NCI-H1092 treated with DMSO at 0.1 percent for 48 hours (cell line): ENCODE results near the gene BRMS1L.
"Not testable (repeated sequence)": the region's sequence is repeated elsewhere in the genome, so short reads cannot be mapped to it uniquely, and the experiment has no call there.

Source experiments
- DNase-seq: peaks from one replicate; lab custom pipeline; 2025; lab: John Stamatoyannopoulos, UW

Gene BRMS1L, protein sequence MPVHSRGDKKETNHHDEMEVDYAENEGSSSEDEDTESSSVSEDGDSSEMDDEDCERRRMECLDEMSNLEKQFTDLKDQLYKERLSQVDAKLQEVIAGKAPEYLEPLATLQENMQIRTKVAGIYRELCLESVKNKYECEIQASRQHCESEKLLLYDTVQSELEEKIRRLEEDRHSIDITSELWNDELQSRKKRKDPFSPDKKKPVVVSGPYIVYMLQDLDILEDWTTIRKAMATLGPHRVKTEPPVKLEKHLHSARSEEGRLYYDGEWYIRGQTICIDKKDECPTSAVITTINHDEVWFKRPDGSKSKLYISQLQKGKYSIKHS

DNA sequence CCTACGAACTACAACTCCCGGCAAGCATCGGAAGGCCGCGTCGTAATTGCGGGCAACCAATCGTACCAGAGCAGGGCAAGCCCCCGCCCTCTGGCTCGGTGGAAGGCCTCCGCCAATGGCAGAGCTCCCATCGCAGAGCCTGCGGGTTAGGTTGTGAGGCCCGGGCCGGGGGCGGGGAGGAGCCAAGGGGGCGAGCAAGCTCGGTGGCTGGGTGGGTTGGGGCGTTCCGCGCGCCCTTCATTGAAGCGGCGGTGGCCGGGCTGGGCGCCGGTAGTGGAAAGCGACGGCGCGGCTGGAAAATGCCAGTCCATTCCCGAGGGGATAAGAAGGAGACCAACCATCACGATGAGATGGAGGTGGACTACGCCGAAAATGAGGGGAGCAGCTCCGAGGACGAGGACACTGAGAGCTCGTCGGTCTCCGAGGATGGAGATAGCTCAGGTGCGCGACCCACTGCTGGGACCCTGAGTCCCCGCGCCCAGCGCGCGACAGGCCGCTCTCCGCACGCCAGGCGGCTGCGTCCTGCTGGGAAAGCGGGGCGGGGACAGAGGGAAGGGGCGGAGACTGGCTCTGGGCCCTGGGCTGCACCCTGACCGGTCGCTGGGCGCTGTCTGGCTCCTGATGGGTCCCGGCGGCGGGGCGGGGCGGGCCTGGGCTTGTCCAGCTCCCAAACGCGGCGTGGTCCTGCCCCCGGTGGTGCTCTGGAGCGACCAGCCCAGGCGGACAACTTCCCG, at the start of gene BRMS1L:
BRMS1L (plus strand) TSS at position 121 of the 734 bp plus-strand sequence; CDS start at position 300, 179 bp downstream.
- DNase-seq, result peak; percentile 100

DNA sequence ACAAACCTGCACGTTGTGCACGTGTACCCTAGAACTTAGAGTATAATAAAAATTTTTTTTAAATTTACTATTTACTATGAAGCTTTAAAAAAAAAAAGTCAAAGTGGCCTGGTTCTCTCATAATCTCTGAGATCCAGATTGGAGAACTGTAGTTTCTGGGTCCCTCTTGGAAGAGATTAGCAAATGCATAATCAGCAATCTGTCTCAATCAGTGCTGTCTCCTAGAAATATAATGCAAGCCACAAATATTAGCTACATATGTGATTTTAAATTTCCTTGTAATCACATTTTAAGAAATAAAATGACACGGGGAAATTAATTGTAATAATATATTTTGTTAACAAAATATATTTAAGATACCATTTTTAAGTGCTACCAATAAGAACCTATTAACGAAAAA, 49.3 kb upstream of the BRMS1L start:
- no peak for DNase-seq

DNA sequence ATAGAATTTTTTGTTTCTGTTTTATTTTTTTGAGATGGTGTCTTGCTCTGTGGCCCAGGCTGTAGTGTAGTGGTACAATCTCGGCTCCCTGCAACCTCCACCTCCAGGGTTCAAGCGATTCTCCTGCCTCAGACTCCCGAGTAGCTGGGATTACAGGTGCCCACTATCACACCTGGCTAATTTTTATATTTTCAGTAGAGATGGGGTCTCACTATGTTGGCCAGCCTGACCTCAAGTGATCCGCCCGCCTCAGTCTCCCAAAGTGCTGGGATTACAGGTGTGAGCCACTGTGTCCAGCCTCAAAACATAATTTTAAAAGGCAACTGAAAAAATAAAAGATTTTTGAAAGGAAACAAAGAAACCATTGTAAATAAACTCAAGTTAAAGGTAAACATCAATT, 48.6 kb upstream of the BRMS1L start:
- not testable (repeated sequence) for DNase-seq

DNA sequence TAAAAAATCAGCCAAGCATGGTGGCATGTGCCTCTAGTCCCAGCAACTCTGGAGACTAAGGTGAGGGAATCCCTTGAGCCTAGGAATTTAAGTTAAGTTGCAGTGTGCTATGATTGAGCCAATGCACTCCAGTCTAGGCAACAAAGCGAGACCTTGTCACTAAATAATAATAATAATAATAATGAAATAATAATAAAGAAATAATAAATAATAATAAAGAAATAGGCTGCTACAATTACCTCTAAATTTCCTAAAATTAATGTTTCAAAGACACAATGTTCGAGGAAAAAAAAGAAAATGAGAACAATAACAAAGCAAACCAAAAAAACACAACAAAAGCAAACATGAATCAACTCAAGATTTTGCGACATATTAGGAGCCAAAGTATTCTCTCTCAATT, 46.8 kb upstream of the BRMS1L start:
- DNase-seq, result no peak

DNA sequence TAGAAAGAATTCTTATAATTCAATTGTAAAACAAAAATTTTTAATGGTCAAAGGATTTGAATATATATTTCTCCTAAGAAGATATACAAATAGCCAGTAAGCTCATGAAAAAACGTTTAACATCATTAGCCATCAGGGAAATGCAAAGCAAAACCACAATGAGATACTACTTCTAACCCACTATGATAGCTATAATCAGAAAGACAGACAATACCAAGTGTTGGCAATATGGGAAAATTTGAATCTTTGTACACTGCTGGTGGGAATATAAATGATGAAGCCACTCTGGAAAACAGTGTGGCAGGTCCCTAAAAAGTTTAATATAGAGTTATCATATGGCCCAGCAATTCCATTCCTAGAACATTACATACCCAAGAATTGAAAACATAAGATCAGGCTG, 42.4 kb upstream of the BRMS1L start:
- no peak for DNase-seq

DNA sequence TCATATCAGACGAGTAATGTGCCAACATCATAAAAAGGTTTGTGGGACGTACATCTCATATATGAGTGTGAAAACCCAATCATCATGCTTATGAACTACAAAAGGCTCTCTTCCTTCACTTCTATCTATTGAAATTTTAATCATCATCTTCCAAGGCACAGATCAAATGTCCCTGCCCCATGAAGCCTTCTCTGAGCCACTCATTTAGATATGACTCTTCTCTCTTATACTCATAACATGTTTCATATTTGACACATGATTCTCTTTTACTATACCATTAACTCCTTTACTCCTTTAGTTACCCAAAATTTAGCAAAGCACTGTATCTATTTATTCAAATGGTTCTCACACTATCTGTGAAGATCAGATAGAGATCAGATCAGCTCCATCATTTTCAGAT, 39.3 kb upstream of the BRMS1L start:
- DNase-seq, result no peak

DNA sequence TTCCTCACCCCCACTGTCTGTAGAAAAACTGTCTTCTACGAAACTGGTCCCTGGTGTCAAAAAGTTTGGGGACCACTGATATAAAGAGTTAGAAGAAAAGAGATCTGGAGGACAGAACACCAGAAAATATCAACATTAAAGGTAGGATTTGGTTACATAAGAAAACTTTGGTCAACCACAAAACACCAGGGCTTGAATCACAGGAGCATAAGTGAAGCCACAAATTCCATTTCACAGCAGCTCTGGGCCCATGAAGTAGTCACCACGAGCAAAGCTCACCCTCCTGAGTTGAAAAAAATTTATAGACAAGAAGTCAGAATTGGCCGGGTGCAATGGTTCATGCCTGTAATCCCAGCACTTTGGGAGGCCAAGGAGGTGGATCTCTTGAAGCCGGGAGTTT, 36.5 kb upstream of the BRMS1L start:
- no peak for DNase-seq

DNA sequence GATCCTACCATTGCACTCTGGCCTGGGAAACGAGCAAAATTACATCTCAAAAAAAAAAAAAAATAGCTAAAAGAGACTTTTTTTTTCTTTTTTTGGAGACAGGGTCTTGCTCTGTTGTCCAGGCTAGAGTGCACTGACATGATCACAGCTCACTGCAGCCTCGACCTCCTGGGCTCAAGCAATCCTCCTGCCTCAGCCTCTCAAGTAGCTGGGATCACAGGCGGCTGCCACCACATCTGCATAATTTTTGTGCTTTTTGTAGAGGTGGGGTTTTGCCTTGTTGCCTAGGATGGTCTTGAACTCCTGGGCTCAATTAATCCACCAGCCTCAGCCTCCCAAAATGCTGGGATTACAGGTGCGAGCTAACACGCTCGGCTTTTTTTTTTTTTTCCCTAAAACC, 28.3 kb upstream of the BRMS1L start:
- no peak for DNase-seq

DNA sequence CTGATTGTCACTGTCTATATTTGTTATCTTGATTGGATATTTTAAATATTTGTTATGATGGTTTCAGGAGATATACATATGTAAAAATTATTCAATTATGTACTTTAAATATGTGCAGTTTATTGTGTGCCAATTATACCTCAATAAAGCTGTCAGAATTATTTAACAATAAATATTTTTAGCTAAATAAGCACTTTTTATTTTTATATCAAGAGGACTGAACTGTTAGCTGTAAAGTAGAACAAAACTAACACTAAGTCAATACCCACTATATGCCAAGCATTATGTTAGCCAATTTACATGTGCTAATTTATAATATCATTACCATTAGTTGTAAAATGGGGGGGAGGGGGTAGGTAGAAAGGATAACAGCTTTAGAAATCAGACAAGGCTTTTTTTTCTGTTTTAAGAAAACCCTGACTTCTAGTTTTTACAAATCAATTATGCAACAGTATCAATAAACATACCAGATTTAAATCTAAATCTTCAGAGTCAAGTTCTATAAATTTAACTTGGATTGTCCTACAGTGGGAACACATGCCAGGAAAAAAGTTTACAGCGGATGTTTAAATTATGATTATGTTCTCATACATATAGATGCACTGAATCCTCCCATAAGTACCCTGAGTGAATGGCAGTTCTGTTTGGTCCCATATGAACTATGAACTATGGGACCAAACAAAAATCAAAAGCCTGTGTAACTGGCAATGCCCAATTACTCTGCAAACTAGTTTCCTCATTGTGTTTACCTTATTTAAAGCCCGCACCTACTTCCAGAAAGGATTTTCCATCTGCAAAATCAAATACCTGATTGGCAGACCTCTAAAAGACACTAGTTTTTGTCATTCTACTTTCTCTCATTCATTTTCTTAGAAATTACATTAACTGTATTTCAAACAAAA, 19.9 kb upstream of the BRMS1L start:
- DNase-seq, result no peak

DNA sequence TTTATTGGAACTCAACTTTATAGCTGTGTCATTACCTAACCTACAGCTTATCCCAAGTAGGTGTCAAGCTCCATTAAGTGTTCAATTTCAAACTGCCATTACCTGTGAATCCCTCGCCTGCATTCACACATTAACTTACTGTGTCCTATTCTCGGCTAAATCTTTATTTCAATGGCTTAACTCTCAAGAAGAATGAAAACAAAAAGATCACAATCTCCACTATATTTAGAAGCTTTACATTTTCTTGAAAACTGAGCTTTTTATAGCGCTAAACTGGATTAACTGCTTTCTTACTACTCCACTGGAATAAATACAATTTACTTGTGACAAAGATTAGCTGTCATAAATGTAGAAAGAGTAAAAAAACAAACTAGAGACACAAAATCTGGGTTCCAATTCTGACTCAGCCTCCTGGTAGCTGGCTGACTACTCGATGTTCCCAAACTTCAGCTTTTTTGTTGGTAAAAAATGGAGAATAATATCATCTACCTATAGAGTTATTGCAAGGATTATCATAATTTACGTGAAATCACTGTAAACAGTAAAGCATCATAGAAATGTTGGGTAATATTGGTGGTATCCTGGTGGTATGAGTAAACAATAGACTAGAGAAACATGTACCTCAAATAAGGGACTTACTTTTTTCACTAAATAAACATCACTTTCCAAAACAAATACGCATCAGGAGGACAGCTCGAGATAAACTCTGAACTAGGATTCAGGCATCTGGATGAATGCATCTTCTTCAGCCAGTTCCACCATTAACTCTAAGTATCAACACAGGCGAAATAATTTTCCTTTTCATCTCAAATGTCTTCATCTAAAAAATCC, 18.8 kb upstream of the BRMS1L start:
- no peak for DNase-seq

DNA sequence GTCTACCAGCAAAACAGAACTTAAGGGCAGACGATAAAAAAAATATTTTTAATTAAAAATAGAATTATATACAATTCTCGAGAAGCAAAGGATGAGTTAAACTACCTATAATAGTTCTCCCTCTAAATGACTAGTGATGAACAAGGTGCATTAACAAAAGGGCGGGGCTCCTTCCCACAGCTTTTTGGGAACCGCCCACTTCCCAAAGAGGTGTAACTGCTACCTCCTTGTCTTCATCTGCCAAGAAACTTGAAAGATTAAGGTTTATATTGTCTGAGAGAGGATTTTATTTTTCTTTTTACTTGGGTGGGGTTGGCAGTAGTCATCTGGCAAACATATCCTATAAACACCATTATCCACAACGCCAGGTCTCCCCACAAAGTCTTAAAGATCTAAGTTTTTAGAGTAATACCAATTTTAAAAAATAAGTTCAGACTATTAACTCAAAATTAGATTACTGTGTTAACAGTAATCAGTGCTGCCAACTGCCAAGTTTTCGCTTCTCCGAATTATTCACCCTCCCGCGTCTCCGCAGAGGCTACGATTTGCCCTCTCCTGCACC, 18.0 kb upstream of the BRMS1L start:
- DNase-seq, result no peak

DNA sequence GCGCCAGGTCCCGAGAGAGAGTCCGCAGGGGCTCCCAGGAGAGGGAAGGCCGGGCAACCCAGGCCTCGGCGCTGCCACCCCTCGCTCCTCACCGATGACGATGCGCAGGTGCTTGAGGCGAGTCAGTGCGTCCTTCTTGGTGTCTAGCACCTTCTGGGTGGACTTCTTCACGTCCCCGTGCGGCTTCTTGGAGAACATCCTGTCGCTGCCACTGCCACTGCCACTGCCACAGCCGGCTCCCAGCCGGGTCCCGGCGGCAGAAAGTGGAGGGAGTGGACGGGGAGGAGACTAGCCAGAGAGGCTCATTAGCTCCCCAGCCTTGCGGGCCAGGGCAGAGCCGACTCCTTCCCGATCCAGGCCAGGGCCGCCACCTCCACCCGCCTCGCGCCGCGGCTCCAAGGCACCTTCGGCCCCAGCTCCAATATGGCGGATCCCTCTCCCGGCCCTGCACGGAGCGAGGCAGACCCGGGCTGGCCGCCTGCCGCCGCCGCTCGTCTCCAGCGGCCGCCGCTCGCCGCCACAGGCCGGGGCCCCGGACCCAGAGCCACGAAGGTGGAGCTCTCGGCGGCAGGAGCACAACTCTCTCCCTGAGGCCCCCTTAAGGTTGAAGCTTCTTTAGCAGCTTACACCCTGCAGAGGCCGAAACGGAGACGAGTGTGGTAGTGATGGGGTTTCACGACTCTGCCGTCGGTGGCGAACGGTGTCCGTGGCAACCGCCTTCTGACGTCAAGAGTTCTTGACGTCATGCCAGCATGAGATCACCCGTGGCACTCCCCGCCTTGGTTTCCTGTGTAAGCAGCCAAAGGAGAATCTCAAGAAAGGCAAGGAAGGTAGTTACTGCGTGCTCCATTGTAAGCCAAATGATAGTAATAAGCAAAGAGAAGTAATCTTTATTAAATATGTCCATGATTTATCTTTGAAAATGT, 17.2 kb upstream of the BRMS1L start, which contains the start of gene RALGAPA1:
RALGAPA1 (minus strand) TSS at position 658 of the 926 bp plus-strand sequence; CDS start at position 198, 460 bp downstream.
- peak; percentile 98 for DNase-seq

DNA sequence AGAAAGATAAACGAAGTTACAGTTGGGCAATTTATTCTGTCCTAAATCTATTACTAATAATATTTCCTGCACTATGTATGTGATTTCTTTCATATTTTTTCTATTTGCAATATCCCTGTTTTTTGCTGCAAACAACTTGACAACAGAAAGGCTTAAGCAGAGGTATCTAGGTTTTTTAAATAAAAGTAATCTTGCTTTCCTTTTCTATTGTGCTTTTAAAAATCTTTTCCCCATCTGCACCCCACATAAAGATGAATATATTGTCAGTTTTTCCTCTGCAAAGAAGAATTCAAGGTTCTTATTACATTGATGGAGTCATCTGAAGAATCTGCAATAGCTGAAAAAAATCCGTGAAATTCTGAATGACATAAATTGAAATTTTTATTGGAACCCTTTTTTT, 16.5 kb upstream of the BRMS1L start:
- DNase-seq, result no peak

DNA sequence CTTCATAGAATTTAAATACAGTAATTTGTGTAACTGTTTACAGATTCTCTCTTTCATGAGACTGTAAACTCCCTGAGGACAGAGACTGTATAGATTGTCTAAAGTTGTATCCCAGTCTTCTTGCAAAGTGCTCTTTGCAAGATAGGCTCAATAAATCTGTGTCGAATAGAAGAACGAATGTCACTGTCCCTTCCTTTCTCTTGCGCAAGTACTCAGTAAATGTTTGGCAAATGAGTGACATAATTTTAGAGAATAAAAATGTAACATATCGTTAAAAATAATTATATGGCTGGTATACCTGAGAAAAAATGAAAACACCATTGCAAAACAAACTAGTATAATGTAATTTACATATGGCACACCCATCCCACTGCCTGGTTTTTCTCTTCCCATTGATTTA, 15.2 kb upstream of the BRMS1L start:
- DNase-seq, result no peak

DNA sequence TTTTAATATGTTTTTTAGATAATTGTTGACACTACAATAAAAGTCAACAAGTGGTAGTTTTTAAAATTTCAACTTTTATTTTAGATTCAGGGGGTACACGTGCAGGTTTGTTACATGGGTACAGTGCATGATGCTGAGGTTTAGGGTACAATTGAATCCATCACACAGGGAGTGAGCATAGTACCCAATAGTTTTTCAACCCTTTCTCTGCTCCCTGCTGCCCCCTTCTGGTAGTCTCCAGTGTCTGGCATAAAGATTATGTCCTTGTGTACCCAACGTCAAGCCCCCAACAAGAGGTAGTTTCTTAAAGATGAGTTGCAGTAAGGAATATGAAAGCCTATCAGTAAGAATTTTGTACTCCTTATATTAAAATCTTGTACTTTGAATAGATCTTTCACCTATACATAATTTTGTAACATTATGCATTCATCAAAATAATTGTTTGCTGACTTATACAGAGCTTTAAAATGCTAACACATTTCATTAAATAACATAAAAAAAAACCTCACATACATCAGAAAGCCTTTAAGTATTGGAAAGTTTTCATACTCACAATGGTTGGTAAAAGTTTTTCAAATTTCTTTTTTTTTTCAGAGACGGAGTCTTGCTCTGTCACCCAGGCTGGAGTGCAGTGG, 11.7 kb upstream of the BRMS1L start:
- peak; percentile 52 for DNase-seq

DNA sequence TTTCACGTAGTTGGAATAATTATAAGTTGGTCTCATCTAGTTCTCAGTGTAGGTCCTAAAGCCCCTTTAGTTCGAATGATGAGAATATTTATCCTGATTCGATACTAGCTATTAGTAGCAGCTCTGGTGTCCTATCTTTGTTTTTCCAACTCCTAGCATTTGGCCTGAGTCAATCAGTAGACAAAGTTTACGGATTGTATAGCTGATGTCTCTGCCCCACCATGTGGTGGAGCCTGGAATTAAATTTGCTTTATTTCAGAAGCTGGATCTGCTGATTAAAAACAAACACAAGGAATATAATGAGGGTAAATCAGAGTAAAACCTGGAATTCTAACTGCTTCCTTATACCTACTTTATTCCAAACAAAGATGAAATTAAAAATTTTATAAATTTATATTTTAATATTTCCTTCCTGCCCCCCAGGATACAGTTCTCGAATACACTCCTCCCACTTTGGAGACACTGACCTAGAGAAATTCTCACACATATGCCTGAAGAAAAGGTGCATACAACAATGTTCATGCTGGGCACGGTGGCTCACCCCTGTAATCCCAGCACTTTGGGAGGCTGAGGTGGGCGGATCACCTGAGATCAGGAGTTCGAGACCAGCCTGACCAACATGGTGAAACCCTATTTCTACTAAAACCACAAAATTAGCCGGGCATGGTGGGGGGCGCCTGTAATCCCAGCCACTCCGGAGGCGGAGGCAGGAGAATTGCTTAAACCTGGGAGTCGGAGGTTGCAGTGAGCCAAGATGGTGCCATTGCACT, 7.6 kb upstream of the BRMS1L start:
- peak; percentile 28 for DNase-seq

DNA sequence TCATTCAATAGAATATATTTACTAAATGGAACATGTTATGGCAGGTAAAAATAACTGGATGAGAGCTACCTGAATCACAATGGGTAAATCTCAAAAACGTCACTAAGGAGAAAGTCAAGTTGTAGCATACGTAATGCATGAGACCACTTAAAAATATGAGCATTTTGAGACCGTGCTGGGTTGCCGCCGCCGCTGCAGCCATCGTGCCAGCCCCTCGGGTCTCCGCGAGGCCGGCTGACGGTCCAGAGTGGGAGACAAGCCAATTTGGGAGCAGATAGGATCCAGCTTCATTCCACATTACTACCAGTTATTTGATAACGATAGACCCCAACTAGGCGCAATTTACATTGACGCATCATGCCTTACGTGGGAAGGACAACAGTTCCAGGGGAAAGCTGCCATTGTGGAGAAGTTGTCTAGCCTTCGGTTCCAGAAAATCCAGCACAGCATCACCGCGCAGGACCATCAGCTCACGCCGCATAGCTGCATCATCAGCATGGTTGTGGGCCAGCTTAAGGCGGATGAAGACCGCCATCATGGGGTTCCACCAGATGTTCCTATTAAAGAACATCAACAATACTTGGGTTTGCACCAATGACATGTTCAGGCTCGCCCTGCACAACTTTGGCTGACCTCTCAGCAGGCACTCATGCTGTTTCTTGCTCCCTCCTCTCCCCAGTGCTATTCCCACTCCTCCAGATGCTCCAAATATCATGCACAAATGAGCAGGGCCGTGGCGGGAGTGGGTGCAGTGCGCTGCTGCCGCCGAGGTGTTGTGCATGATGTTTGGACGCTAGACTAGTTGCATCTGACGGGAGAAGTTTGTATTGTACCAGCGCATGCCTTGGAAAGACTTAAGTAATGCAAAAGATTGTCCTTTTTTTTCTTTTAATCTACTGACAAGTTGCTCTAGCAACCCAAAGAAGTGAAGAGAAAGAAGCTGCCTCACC, 6.3 kb upstream of the BRMS1L start:
- DNase-seq, result no peak
